ENCODE data around the gene RPL12.

DNA sequence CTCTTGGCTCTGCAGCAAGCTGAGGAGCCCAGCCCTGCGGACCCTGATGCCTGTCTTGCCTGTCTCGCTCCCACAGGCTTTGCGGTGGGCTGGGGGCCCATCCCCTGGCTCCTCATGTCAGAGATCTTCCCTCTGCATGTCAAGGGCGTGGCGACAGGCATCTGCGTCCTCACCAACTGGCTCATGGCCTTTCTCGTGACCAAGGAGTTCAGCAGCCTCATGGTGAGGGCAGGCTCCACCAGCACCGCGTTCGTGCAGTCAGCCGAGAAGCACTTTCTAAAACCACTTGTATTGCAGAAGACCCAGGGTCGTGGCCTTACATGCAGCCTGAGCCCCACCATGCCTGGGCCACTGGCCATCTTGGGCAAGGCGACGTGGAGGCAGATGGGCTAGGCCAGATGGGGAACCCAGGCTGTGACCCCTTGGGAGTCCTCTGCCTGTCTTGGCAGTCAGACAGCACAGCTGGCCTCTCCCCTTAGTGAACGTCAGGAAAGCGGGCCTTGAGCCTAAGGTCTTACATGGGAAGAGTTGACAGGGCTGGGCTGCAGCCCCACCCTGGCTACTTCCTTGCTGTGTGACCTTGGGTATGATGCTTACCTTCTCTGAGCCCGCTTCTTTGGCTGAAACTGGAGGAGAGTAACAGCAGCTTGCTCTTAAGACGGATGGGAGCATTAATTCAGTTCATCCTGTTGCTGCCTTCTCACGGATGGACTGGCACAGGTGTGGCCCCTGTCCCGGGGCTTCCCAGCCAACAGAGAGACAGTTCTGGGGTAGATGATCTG is 45.7 kb downstream of the RPL12 start:
- TF ChIP-seq, protein P1, sequence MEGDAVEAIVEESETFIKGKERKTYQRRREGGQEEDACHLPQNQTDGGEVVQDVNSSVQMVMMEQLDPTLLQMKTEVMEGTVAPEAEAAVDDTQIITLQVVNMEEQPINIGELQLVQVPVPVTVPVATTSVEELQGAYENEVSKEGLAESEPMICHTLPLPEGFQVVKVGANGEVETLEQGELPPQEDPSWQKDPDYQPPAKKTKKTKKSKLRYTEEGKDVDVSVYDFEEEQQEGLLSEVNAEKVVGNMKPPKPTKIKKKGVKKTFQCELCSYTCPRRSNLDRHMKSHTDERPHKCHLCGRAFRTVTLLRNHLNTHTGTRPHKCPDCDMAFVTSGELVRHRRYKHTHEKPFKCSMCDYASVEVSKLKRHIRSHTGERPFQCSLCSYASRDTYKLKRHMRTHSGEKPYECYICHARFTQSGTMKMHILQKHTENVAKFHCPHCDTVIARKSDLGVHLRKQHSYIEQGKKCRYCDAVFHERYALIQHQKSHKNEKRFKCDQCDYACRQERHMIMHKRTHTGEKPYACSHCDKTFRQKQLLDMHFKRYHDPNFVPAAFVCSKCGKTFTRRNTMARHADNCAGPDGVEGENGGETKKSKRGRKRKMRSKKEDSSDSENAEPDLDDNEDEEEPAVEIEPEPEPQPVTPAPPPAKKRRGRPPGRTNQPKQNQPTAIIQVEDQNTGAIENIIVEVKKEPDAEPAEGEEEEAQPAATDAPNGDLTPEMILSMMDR (conservative IDR thresholded peaks at IDR 0.05 in 1 of 2, IDR thresholded peaks at IDR 0.05 in 1 of 2; ENCODE audit: extremely low read depth in 1 of 2, insufficient read depth in 1 of 2, low read depth in 1 of 2, low read length in 2 of 2), result no peak
- TF ChIP-seq EZH2 (IDR thresholded peaks at IDR 0.05; ENCODE audit: borderline replicate concordance, low read length), result no peak
